GM15510 (cell line): ENCODE measurements around the gene MYF5.

ENCODE experiments used
- POLR2A ChIP-seq: IDR thresholded peaks from 3 replicates; pipeline ENCODE4 v1.6.1; 2011; ENCODE audit warnings: borderline replicate concordance; ENCODE audit not compliant: insufficient read length; ENCODE audit errors: extremely low read depth

Gene MYF5

DNA sequence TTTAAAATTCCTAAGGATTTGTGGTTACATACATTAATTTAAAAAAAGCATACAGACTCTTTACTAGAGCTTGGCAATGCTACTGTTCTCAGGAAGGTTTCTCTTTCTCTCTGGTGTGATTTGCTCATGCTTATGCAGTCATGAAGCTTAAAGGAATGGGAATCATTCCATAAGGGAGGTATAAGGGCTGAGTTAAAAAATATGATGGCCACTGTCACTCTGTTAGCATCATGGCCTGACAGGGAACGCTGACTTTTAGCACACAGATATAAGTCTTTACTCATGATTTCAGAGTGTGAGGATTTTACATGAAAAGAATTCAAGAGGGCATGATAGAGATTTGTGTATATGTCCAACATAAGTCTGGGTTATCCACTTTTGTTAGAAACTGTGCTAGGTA, 3.8 kb downstream of the MYF5 start:
- no peak for TF ChIP-seq POLR2A

DNA sequence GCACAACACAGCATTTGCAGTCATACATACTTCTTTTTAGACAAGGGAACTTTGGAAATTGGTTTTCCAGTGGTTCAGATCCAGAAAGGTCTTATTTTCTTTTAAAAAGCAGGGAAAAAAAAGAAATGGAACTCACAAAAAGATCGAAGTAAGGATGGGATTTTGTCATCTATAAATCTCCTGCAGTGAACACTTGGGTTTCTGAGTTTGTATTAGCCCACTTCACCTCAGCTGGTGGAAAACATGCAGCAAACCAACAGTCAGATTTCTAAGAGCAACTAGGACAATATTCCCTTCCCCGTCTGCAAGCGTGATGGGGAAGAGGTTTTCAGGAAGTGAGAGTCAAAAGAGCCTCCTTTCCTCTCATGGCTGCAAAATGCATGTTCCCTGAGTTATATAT, 4.6 kb downstream of the MYF5 start:
- no peak for TF ChIP-seq POLR2A

DNA sequence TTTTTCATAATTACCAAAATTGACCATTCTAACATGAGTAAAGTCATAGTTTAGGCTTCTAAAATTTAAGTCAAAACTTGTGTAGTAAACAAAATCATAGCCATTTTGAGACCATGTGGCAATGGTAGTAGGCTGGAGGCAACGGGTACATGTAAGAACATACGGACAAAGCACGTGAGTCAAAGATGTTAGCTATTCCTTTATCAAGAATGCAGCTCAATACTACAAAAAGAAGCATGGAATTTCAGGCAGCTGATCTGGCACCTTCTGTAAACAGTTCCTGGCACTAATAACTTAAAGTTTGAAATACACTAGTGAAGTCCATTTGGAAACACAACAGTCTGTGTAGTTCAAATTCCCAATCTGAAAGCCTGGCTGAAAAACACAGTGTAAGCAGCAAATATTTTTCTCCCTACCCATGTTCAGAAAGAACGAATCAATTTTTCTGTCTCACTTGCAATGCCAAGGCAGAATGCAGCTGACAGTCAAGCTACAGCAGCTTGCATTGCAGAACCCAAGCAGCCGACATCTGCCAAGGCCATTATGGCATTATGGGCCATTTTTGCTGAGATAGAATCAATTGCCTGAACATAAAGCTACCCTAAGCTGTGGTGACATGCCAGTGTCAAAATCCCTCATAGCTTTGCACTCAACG, 29.3 kb downstream of the MYF5 start:
- no peak for TF ChIP-seq POLR2A

DNA sequence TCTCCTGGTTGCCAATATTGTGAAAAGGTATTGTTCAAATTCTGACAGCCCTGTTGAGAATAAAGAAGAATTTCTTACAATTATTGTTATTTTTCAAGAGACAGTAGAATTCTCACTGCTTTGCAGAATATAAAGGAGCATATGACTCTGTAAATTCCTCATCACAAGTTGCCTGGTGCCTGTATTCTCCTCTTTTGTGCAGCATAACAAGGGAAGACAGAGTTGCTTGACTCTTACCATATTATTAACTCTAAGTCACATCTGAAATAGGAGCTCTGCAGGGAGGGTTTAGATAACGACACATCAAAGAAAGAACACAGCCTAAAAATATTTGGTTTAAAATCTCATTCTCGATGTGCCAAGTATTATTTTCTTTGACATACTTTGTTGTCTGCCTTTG, 31.1 kb downstream of the MYF5 start:
- TF ChIP-seq POLR2A = no peak

DNA sequence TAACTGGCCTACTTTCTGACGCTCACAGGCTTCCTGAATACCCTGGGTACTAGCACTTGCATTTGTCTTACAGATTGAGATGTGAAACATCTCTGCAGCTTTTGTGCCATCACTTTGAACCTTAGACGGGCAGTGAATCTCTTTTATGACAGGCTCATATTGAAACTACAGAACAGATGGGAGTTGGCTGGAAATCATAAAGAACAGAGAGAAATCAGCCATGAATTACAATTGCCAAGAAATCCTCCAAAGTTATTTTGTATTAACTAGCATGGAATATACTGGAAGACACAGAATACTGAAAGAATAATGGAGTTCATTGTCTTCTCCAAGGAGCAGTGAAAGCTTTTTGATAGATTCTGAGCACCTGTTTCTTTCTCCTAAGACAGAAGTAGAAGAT, 32.7 kb downstream of the MYF5 start:
- no peak for TF ChIP-seq POLR2A

DNA sequence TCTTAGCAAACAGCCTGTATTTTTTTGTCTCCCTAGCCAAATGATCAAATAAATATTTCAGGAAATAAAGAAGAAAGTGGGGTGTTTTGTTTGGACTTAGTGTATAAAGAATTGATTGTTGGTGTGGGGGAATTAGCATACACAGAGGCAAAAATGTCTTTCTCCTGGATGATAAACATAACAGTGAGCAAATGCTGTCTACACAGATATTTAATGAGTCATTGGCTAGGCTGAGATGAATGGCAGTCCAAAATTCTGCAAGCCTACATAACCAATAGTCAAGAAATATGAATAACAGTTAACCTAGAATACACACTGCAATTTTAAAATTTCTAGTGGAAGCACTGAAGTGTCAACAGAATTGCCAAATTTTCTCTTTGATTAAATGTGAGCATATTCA, 35.8 kb downstream of the MYF5 start:
- no peak for TF ChIP-seq POLR2A

DNA sequence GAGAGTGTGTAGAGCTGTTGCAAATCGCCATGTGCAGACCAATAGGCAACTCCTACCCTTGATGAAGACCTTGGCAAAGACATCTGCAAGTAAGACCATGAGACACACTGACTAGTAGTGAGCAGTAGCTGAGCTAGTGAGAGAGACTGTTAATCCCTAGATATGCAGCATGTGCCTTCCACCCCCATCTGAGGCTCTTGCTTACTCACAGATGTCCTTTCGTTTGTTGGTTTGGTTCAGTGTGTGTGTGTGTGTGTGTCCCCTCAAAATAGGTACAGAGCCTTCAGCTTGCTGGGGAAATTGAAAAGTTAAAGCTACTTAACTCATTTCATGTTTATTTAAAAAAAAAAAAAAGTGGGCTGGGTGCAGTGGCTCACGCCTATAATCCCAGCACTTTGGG, 37.6 kb downstream of the MYF5 start:
- no peak for TF ChIP-seq POLR2A

DNA sequence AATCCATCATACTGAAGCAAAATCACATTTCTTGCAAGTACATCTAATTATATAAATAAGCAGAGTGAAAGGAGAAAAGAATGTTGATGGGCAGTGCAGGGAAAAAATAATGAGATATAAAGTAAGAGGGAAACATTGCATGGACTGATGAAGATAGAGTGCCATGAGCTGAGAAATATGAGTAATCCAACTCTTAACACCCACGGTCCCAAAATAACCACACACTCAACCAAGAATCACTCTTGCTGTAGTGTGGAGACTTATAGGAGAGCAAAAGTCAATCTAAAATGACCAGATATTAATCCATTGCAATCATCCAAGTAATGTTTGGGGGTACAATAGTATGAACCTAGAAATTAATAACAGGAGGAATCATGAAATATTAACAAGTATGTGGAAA, 40.2 kb downstream of the MYF5 start:
- TF ChIP-seq POLR2A = no peak

DNA sequence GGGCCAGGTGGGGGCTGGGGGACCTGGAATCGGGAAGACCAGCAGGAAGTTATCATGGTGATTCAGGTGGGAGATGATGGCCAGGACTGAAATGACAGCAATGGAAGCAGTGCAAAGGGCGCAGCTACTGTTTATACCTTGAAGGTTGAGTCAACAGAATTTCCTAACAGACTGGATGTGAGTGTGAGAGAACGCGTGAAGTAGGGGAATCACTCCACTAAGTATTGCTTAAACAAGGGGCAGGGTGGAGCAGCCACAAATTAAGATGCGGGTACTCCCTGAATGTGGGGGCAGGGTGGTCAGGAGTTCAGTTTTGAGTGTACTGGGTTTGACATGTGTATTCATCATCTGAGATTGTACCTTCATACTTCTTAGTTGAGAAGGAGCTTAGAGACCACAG, 45.1 kb downstream of the MYF5 start:
- no peak for TF ChIP-seq POLR2A

DNA sequence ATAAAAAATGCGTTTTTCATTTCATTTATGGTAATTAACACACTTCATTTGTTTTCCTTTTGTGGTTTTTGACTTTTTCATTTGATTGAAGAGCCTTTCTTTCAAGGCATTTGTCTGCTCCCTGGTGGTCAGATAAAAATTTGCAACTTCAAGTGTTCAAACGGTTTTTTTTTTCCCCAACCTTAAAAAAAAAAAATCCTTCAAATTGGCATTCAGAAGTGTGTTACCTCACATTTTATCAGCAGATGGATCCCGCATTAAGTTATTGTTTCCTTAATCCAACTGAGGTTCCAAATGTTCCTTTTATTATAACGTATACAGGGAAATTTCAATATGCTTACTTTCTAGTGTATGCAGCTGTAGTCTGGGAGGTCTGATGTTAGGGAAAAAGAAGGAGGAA, 47.2 kb downstream of the MYF5 start:
- TF ChIP-seq POLR2A = no peak

DNA sequence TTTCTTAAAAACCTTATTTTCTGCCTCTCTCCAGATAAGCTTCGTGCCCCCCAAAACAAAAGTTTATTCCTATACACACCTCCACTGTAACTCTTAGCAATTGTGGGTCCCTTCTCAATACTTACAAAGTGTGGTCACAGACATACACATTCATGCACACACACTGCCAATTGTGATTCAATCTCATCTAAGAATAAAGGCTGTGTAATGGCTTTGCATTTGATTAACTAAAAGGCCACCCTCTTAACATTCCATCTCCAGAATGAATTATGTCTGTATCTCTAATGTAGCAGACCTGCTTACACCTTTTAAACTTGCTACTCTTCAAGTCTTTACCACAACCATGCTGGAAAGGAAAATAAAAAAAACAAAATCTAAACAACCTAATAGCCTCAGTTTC, 49.5 kb downstream of the MYF5 start:
- TF ChIP-seq POLR2A = no peak

DNA sequence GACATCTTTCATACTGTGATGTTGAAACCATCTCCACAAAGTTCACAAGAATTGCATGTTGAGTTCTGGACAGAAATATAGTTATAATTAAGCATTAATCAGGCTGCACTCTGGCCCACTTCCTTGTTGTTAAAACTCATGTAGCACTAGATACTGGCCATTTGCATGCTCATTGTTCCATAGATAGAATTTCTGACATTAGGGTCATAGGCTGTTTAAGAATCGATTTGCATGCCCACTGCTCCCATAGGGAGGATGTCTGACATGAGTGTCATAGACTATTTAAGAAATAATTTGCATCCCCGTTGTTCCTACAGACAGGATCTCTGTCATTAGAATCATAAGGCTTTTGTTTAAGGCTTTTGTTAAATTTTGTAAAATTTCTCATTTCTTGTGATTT, 50.2 kb downstream of the MYF5 start:
- no peak for TF ChIP-seq POLR2A
